ENCODE results near the gene PRIM2.
"Not testable (repeated sequence)": the region's sequence is repeated elsewhere in the genome, so short reads cannot be mapped to it uniquely, and the experiment has no call there.

GRCh38 chr6:57374764-57375163, 57.3 kb downstream of the PRIM2 start:
- TF ChIP-seq EZH2 (IDR thresholded peaks at IDR 0.05; ENCODE audit: low read length, missing control alignments); CTCF (conservative IDR thresholded peaks at IDR 0.05 in 1 of 2, IDR thresholded peaks at IDR 0.05 in 1 of 2; ENCODE audit: low read depth in 1 of 2, low read length in 2 of 2): not testable (repeated sequence)

Data from fibroblast of lung (primary cell).